ENCODE results near the gene SCAMP3. TPM values are rescaled to one million over a fixed set of nuclear protein-coding genes. Genes with fewer than 3 reads are reported as not detected.
A peak's percentile ranks its signal among the peaks of the same experiment; 100 is the strongest.

Gene SCAMP3
- polyA plus RNA-seq, 1 donor (not counting 4 experiments of a cell fraction or from before 2014, with no cell fraction given): 72.1 TPM

DNA sequence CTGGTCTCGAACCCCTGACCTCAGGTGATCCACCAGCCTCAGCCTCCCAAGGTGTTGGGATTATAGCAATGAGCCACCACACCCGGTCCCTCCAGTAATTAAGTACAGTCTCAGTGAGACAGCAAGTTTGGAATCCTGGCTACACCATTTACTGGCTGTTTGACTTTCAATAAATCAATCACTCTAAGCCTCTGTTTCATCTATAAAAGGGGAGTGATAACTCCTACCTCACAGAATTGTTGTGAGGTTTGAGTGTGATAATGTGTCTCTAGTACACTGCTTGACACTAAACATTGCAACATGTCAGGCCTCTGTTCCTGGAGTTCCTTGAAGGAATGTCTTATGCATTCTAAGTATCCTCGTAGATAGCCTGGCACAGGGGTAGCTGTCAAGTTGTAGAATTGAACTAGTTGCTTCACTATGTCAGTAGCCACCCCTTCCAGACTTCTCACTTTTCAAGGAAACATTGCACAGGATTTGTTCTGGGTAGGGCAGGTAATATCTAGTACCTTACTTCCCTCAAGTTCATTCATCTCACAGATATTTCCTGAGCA is 19.3 kb downstream of the SCAMP3 start:
- Histone ChIP-seq H3K9me1 (ENCODE audit: control insufficient read depth, extremely low read depth, insufficient read depth, low read length) (no peaks in the 10 kb centered on the region), H3K36me3 (ENCODE audit: control insufficient read depth in 2 of 2, extremely low read depth in 1 of 2, insufficient read depth in 2 of 2, low read length in 2 of 2) (peaks cover 6 to 9% of the 10 kb centered on the region in 2 experiments), H3K27me3 (ENCODE audit: control insufficient read depth, extremely low read depth, insufficient read depth, low read length) (no peaks in the 10 kb centered on the region), H2AFZ (ENCODE audit: control insufficient read depth, low read length) (no peak overlapping the region), H3K27ac (ENCODE audit: control insufficient read depth, insufficient read depth, low read length) (no peak overlapping the region), H3K9me3 (ENCODE audit: control insufficient read depth, low read depth, low read length) (no peaks in the 10 kb centered on the region), H3K4me2 (ENCODE audit: control insufficient read depth, extremely low read depth, insufficient read depth, low read depth, low read length) (peak overlapping the region; percentile 86), H3K4me1 (ENCODE audit: control insufficient read depth, extremely low read depth, insufficient read depth, low read length) (peaks cover 19% of the 10 kb centered on the region), H3K9ac (ENCODE audit: control insufficient read depth, extremely low read depth, insufficient read depth, low read length) (no peak overlapping the region), H3K4me3 (ENCODE audit: control insufficient read depth in 2 of 3, extremely low read depth in 1 of 3, insufficient read depth in 2 of 3, low read depth in 1 of 3, low read length in 3 of 3) (peak overlapping the region in 2 of 3 experiments; percentile 75 to 80), H3K79me2 (ENCODE audit: control insufficient read depth, insufficient read depth, low read length) (no peaks in the 10 kb centered on the region), H4K20me1 (ENCODE audit: control insufficient read depth, extremely low read depth, insufficient read depth, low read length) (no peaks in the 10 kb centered on the region)
- TF ChIP-seq CTCF (optimal IDR thresholded peaks at IDR 0.05 in 1 of 3, IDR thresholded peaks at IDR 0.05 in 1 of 3, conservative IDR thresholded peaks at IDR 0.05 in 1 of 3; ENCODE audit: extremely low read depth in 1 of 3, insufficient read depth in 2 of 3, low read length in 3 of 3) (no peak), EZH2 (IDR thresholded peaks at IDR 0.05; ENCODE audit: low read length) (no peak)
- DNase-seq (ENCODE audit: low read depth, low spot score) (no peak), FAIRE-seq (no peak)
- dilution Hi-C loops (cut with MboI; ENCODE audit: extremely low pct_ligation_motif_present, low sequenced_read_pairs): no loop called here

DNA sequence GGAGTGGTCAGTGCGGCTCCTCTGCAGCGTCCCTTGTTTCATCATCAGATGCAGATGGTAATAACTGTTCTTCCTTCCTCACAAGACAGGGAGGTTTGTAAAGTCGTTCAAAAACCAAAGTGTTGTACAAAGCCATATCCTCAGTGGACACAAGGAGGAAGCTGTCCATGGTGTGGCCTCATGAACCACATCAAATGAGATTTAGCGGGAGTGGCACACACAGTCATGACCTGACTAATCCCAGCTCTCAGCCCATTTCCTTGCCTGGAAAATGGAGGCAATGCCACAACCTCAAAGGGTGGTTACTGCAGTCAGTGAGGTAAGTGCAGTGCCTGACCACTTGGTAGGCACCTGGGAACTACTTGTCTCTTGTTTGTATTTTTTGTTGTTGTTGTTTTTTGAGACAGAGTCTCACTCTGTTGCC is 20.3 kb downstream of the SCAMP3 start:
- no peak overlapping the region for H3K4me2 ChIP-seq (ENCODE audit: control insufficient read depth, extremely low read depth, insufficient read depth, low read depth, low read length)
- no peak overlapping the region for H3K27ac ChIP-seq (ENCODE audit: control insufficient read depth, insufficient read depth, low read length)
- no peak for TF ChIP-seq EZH2 (IDR thresholded peaks at IDR 0.05; ENCODE audit: low read length)
- no peak for TF ChIP-seq CTCF (optimal IDR thresholded peaks at IDR 0.05 in 1 of 3, IDR thresholded peaks at IDR 0.05 in 1 of 3, conservative IDR thresholded peaks at IDR 0.05 in 1 of 3; ENCODE audit: extremely low read depth in 1 of 3, insufficient read depth in 2 of 3, low read length in 3 of 3)
- peaks cover 2 to 4% of the 10 kb centered on the region in 2 experiments for H3K36me3 ChIP-seq (ENCODE audit: control insufficient read depth in 2 of 2, extremely low read depth in 1 of 2, insufficient read depth in 2 of 2, low read length in 2 of 2)
- H3K9me3 ChIP-seq (ENCODE audit: control insufficient read depth, low read depth, low read length): no peaks in the 10 kb centered on the region
- no peaks in the 10 kb centered on the region for H3K27me3 ChIP-seq (ENCODE audit: control insufficient read depth, extremely low read depth, insufficient read depth, low read length)
- no peak overlapping the region for H3K4me3 ChIP-seq (ENCODE audit: control insufficient read depth in 2 of 3, extremely low read depth in 1 of 3, insufficient read depth in 2 of 3, low read depth in 1 of 3, low read length in 3 of 3)
- FAIRE-seq (no peak), DNase-seq (ENCODE audit: low read depth, low spot score) (no peak)
- no peak overlapping the region for H3K9ac ChIP-seq (ENCODE audit: control insufficient read depth, extremely low read depth, insufficient read depth, low read length)
- H3K9me1 ChIP-seq (ENCODE audit: control insufficient read depth, extremely low read depth, insufficient read depth, low read length): no peaks in the 10 kb centered on the region
- H3K4me1 ChIP-seq (ENCODE audit: control insufficient read depth, extremely low read depth, insufficient read depth, low read length): peaks cover 19% of the 10 kb centered on the region
- H4K20me1 ChIP-seq (ENCODE audit: control insufficient read depth, extremely low read depth, insufficient read depth, low read length): no peaks in the 10 kb centered on the region
- H2AFZ ChIP-seq (ENCODE audit: control insufficient read depth, low read length): no peak overlapping the region
- no peaks in the 10 kb centered on the region for H3K79me2 ChIP-seq (ENCODE audit: control insufficient read depth, insufficient read depth, low read length)
- dilution Hi-C loops (cut with MboI; ENCODE audit: extremely low pct_ligation_motif_present, low sequenced_read_pairs): no loop called here

Measured in keratinocyte (primary cell).